ENCODE data around the gene HPF1. TPM values are rescaled to one million over a fixed set of nuclear protein-coding genes. Genes with fewer than 3 reads are reported as not detected.

Gene HPF1
- 14.6 to 20.4 TPM (median 15.2 TPM) in 5 replicates for total RNA-seq (2022; extraction: Qiagen RNA extraction)

GRCh38 chr4:169757575-169758184, at the start of gene HPF1:
Gene HPF1, minus strand, starts transcription at chr4:169757944. Its CDS starts 67 bp downstream, at chr4:169757877.

Other genes starting within 250 kb of the HPF1 start
- 2.2 to 3.1 TPM (median 2.5 TPM) in 5 replicates for gene NEK1, start 145.4 kb downstream of the HPF1 start, total RNA-seq (2022; extraction: Qiagen RNA extraction)
- 15.5 to 17.9 TPM (median 16.1 TPM) in 5 replicates for gene CLCN3, start 137.4 kb downstream of the HPF1 start, total RNA-seq (2022; extraction: Qiagen RNA extraction)